ENCODE data around the gene CTDSPL2.
A peak's percentile ranks its signal among the peaks of the same experiment; 100 is the strongest.
"Not testable (repeated sequence)": the region's sequence is repeated elsewhere in the genome, so short reads cannot be mapped to it uniquely, and the experiment has no call there.

Gene CTDSPL2

DNA sequence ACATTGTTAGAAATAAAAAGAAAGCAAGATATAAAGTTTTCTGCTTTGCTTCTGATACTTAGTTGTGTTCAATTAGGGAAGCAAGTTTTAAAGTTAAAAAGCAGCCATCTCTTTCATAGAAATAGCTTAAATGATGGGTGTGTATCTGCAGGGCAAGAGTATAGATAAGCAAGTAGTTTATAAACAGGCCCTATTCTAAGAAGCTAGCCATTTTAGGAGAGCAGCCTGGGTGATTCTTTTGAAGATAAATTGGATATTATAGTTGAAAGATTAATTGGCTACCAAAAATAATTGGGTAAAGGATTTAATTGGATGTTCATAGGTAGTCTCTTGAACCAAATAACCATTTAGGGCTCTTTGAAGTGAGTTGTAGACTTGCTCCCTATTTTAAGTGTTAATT is 115.2 kb downstream of the CTDSPL2 start:
- DNase-seq: no peak

GRCh38 chr15:44544745-44545144 is 117.3 kb downstream of the CTDSPL2 start:
- not testable (repeated sequence) for DNase-seq

DNA sequence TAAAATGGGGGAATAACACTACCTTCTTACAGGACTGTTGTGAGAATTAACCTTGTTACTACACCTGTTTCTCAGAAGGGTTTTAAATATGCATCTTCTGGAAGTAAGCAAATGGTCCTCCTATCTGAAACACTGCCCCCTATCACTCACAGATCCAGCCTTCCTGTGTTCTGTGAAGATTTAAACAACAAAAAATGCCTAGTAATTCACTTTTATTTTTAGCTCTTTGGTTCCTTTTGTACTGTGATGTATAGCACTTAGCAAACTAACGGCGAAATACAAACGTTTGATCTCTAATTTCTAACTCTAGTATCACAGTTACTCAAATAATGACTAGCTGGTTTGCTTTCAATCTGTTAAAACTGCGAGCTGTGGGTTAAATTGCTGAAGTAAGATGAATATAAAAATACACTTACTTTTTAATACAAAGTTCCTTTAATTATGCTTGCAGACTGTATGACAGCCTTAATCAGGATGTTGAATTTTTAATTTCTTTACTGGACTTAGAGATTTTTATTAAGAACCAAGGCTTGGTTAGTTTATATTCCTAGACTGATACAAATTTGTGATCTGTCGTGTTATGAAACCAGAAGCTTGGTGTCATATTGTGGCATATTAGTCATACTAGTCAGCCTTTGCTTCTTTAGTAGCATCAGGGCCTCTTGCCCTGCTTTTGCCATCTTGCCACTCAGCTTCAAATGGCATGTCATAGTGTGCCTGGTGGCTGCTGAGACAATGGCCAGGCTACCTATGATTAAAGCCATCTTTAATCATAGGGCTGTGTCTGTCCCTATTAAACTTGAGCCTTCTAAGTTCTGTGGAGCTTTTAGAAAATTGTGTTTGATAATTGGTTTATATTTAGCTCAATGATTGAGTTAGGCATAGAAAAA is 118.7 kb downstream of the CTDSPL2 start:
- DNase-seq: peak; percentile 20 to 36

GRCh38 chr15:44549152-44549551 is 121.7 kb downstream of the CTDSPL2 start:
- not testable (repeated sequence) for DNase-seq

DNA sequence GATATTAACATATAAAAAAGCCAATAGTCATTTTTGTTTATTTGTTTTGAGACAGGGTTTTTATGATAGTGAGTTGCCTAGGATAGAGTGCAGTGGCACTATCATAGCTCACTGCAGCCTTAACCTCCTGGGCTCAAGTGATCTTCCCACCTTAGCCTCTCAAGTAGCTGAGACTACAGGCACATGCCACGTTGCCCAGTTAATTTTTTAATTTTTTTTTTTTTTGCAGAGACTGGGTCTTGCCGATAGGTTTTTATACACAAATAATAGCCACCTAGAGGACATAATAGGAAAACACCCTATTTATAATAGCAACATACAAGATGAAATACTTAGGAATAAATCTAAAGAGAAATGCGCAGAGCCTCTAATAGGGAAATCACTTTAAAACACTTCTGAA is 122.8 kb downstream of the CTDSPL2 start:
- DNase-seq: no peak

DNA sequence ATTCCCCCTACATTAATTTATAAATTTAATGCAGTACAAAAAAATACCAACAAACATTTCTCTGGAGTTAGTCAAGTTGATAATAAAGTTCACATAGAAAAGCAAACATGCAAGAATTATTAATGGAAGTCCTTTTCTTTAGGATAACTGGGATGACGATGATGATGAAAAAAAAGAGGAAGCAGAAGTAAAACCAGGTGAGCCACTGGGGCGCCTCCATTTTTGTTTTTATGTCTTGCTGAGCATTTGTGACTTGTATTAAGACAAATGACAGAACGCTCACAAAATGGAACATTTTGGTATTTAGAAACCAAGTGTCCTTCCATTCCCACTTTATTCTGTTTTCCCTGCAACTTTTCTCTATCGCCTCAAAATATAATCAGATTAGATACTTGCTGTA is 123.3 kb downstream of the CTDSPL2 start:
- DNase-seq: no peak

GRCh38 chr15:44554934-44555723 is 127.7 kb downstream of the CTDSPL2 start:
- no peak for DNase-seq

DNA sequence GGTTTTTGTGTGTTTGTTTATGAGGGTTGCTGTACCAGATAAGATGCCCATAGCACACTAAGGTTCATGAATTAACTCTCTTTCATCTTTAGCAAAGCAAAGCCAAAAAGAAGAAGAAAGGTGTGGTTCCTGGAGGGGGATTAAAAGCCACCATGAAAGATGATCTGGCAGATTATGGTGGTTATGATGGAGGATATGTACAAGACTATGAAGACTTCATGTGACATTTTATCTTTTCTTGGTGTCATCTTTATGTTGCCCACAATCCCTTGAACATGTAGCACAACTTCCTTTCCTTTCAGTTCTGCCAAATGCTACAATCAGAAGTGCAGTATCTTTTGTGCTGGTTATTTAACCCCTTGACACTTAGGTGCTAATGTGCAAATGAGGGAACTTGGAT is 133.5 kb downstream of the CTDSPL2 start:
- not testable (repeated sequence) for DNase-seq

DNA sequence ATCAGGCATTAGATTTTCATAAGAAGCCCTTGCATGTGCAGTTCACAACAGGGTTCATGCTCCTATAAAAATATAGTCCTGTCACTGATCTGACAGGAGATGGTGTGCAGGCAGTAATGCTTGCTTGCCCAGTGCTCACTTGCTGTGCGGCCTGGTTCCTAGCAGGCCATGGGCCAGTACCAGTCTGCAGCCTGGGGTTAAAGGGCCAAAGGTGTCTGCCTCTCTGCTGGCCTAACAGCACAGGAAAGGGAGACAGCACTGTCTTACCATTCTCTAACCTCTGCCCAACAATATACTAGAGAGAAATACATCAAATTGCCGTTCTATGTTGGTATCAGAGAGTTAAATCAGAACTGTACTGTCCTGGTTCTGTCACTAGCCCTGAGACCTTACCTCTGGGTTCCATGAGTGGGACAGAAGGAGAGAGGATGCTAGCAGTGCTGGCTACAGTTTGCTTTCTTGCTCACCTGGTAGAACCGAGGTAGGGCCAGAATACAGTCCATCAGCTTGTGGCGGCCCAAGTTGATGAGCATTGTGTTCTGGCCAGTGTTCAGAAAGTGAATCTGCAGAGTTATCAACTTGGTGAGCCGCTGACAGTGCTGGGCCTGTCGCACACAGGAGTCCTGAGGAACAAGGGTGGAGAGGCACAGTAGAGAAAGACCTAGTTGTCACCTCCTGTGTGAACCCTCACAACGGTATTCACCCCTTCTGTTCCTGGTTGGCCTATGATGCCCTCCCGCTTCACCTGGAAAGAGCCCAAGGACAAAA is 138.1 kb downstream of the CTDSPL2 start:
- no peak for DNase-seq

DNA sequence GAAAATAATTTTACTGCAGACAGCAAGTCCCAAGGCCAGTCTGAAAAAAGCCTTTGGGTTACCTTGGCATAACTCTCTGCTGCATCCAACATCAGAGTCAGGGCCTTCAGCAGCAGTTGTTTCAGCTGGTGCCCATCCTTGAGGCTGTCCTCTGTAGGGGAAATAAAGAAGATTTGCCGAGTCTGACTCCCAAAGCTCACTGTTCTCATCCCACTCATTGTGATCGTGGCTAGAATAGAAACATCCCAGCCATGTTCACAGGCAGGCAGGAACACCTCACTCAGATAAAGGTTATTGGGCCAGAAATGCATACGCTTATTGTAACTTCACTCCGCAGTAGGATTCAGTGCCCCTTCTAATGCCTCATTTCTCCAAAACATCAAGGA is 138.7 kb downstream of the CTDSPL2 start:
- DNase-seq: no peak

GRCh38 chr15:44568338-44568737 is 140.9 kb downstream of the CTDSPL2 start:
- DNase-seq: no peak

DNA sequence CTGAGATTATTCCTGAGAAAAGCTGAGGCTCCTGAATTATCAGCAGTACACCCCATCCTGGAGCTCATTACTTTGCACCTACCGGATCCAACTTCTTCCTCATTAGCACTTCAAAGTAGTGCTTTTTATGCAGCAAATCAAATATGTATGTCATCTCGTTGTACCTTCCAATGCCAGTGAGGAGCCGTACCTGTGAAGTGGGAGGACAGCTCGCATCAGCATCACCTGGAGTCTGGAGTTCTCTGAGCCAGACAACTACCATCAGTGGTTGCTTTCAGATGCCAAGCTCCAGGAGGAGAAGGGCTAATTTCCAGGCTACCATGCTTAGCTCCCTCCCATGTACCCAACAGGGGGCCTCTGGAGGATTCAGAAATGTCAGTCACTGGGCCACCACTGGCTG is 141.9 kb downstream of the CTDSPL2 start:
- no peak for DNase-seq

GRCh38 chr15:44570361-44570760 is 142.9 kb downstream of the CTDSPL2 start:
- no peak for DNase-seq

DNA sequence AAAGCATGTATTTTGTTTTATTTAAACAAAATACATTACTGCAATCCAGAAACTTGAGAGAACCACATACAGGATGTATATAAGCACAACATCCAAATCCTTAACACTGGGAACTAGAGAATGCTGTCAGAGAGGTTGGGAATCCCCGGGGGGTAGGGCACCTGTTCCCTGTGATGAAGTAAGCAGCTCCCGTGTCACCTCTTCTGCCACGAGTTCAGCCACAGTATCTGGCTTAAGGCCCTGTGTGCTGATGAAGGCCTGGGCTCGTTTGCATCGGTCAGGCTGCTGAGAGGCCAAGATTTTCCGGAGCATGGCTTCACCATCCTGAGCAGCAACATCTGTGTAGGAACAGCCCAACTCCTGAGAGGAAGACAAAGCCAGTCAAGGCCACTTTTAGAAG is 146.0 kb downstream of the CTDSPL2 start:
- no peak for DNase-seq

- no peak for DNase-seq
These were observed 147.3 kb downstream of the CTDSPL2 start for GRCh38 chr15:44574734-44575133.

Measured in stimulated activated CD4-positive, alpha-beta T cell treated with anti-CD3 and anti-CD28 coated beads, Interleukin-4, amount 100 ng/mL, for 4 hours (primary cell).